HEK293 (cell line): ENCODE measurements around the gene PSRC1.

Experiments used
- ZNF138 ChIP-seq: fragments of 450-650 bp; formaldehyde crosslinking; IDR thresholded peaks from 2 replicates; pipeline ENCODE4 v1.5.1; 2016; ENCODE audit warnings: missing biosample characterization, missing genetic modification characterization, borderline replicate concordance
- ZNF785 ChIP-seq: fragments of 450-650 bp; formaldehyde crosslinking; IDR thresholded peaks from 2 replicates; pipeline ENCODE4 v1.5.1; 2016; ENCODE audit warnings: missing biosample characterization, missing genetic modification characterization

- TF ChIP-seq ZNF138 (tag by site-specific recombination) = no peak
- TF ChIP-seq ZNF785 (tag by site-specific recombination) = no peak
These were observed 31.9 kb upstream of the PSRC1 start for GRCh38 chr1:109314795-109315194.
